ENCODE measurements around the gene KCNJ10.

GRCh38 chr1:160075836-160076235 lies 5.9 kb upstream of the KCNJ10 start:
- TF ChIP-seq POLR2A (IDR thresholded peaks at IDR 0.05; ENCODE audit: low read length) = no peak
- no peak for TF ChIP-seq GATA1 (IDR thresholded peaks at IDR 0.05; ENCODE audit: low read depth, low read length)
